Prostate gland (tissue), 2 donors: ENCODE results near the gene FCHSD2.

Experiments
- POLR2A ChIP-seq: fragments of 450-650 bp; IDR thresholded peaks from one replicate; pipeline ENCODE4 v1.6.1; 2016; ENCODE audit warnings: antibody characterized with exemption, mild to moderate bottlenecking
- POLR2AphosphoS5 ChIP-seq: sonication (generic); formaldehyde crosslinking; IDR thresholded peaks from one replicate; pipeline ENCODE4 v1.6.1; 2017; ENCODE audit warnings: antibody characterized with exemption
- TF ChIP-seq, protein P1 (sequence below), 4 experiments: fragments of 200-600 bp in 2 of 4; fragments of 450-650 bp in 2 of 4; sonication (generic) in 2 of 4; IDR thresholded peaks; 1 replicate in 3 of 4; 2 replicates in 1 of 4; pipeline ENCODE4 v1.5.1; 2016 to 2019; ENCODE audit warnings: antibody characterized with exemption in 4 of 4, mild to moderate bottlenecking in 2 of 4, moderate library complexity in 2 of 4

DNA sequence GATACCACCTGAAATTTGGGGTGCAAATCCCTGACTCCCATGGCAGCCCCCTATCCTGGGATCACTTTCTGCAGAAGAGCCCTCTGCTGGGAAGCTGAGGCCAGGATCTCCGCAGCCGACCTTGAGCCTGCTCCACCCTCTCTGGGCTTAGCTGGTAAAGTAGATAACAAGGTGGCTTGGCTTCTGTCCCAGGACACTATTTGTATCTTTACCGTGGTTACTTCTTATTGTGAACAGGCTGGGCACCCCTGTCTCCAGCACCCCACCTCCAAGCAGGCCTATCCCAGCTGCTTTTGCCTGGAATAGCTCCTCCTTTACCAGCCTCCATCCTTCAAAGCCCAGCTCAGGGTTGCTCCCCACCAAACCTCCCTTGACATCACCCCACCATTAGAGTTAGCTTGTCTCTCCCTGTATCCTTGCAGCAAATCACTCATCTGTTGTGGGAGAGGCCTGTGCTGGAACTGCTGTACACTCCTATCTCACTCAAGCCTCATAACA lies 40.8 kb upstream of the FCHSD2 start:
- TF ChIP-seq, protein P1, sequence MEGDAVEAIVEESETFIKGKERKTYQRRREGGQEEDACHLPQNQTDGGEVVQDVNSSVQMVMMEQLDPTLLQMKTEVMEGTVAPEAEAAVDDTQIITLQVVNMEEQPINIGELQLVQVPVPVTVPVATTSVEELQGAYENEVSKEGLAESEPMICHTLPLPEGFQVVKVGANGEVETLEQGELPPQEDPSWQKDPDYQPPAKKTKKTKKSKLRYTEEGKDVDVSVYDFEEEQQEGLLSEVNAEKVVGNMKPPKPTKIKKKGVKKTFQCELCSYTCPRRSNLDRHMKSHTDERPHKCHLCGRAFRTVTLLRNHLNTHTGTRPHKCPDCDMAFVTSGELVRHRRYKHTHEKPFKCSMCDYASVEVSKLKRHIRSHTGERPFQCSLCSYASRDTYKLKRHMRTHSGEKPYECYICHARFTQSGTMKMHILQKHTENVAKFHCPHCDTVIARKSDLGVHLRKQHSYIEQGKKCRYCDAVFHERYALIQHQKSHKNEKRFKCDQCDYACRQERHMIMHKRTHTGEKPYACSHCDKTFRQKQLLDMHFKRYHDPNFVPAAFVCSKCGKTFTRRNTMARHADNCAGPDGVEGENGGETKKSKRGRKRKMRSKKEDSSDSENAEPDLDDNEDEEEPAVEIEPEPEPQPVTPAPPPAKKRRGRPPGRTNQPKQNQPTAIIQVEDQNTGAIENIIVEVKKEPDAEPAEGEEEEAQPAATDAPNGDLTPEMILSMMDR (IDR thresholded peaks at IDR 0.05), result no peak
- TF ChIP-seq POLR2AphosphoS5 (no peak), POLR2A (no peak)
